Measurements from ENCODE around the gene PACSIN2. TPM values are rescaled to one million over a fixed set of nuclear protein-coding genes. Genes with fewer than 3 reads are reported as not detected.
"Not testable (repeated sequence)": the region's sequence is repeated elsewhere in the genome, so short reads cannot be mapped to it uniquely, and the experiment has no call there.

Gene PACSIN2
- total and polyA plus RNA-seq, 8 donors, result 63.4 to 149 (median 66.2) TPM

DNA sequence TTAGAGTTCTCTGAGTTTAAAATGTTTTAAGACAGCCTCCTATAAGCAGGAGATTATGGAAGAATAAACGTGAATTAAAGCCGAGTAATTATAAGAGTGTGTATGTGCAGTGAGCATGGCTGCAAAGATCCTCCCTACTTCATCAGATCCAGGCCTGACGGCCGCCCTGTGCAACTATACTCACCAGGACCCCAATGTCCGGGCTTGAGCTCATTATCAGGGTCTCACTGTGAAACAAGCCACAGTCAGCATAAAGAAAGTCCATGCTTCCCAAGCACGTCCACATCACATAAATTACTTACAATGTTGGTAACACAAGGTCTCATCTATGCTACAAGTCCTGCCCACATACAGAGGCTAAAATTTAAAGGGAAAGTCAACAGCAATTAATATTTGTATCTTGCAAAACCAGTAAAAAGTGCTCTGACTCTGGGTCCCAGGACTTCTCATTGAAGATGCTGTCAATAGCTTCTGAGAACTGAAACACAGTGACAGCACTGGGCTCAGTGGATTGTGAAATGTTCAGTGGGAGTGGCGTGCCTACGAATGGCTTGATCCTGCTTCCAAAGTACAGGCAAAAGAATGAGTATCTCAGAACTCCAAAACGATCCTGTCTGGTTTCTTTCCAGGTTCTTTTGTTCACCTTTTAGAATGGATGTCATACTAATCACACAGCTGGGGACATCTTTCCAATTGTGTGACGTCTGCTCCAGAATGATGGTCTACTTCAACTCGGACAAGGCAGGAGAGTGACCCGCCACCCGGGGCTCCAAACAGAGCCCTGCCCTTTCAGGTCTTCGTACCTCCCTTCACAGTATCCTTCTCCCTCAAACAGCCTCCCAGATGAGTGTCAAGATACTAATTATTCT lies 85.7 kb downstream of the PACSIN2 start:
- intact Hi-C loops (cut with DNase I), result no loop called here
- no peak for DNase-seq
- H3K4me1 ChIP-seq, result peaks cover 59 to 85% of the 10 kb centered on the region in 2 donors
- H3K9me3 ChIP-seq, result no peaks in the 10 kb centered on the region
- peak; percentile 45 for ATAC-seq
- H3K27me3 ChIP-seq, result no peaks in the 10 kb centered on the region
- no peaks in the 10 kb centered on the region for H3K36me3 ChIP-seq
- TF ChIP-seq, protein P1, sequence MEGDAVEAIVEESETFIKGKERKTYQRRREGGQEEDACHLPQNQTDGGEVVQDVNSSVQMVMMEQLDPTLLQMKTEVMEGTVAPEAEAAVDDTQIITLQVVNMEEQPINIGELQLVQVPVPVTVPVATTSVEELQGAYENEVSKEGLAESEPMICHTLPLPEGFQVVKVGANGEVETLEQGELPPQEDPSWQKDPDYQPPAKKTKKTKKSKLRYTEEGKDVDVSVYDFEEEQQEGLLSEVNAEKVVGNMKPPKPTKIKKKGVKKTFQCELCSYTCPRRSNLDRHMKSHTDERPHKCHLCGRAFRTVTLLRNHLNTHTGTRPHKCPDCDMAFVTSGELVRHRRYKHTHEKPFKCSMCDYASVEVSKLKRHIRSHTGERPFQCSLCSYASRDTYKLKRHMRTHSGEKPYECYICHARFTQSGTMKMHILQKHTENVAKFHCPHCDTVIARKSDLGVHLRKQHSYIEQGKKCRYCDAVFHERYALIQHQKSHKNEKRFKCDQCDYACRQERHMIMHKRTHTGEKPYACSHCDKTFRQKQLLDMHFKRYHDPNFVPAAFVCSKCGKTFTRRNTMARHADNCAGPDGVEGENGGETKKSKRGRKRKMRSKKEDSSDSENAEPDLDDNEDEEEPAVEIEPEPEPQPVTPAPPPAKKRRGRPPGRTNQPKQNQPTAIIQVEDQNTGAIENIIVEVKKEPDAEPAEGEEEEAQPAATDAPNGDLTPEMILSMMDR (IDR thresholded peaks at IDR 0.05), result no peak
- peak overlapping the region; percentile 21 to 91 for H3K27ac ChIP-seq
- no peak overlapping the region for H3K4me3 ChIP-seq

DNA sequence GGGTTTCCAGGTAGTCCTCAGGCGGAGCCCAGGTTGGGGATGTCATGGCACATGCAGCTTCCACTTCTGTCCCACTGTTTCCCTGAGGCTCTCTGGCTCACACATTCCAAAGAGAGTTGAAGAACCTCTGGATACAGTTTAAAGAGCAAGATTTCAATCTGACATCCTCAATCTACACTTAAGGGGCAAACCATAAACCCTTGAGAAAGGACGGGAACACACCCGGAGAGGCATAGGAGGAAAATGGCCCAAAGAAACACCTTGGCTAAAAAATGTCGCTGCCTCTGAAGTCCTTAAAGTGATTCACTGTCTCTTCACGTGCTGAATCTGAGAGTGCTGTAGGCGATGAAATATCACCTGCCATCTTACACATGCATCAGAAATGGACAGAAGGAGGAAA lies 87.0 kb downstream of the PACSIN2 start:
- Histone ChIP-seq H3K4me3 (no peak overlapping the region), H3K36me3 (no peaks in the 10 kb centered on the region), H3K4me1 (peaks cover 50 to 85% of the 10 kb centered on the region in 2 donors), H3K9me3 (no peaks in the 10 kb centered on the region), H3K27ac (peak overlapping the region in 1 of 2 donors; percentile 14), H3K27me3 (no peaks in the 10 kb centered on the region)
- TF ChIP-seq, protein P1 (IDR thresholded peaks at IDR 0.05), result no peak
- no peak for DNase-seq
- intact Hi-C loops (cut with DNase I), result no loop called here
- ATAC-seq, result no peak

DNA sequence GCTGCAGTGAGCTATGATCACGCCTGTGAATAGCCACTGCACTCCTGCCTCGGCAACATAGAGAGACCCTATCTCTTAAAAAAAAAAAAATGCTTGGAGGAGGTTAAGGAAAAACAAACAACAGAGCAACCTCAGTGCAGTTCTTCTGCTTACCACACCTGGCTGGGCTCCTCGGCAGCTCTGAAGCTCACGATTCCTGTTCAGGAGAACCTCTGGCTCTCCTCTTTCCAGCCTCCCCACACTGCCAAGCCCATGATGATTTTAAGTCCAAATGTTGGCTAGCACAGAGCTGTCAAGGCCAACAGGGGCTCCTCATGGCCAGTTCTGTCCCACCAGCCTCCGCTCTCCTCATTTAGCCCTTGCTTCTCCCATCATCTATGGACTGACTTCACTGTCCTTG lies 88.2 kb downstream of the PACSIN2 start:
- intact Hi-C loops (cut with DNase I), result no loop called here
- Histone ChIP-seq H3K4me1 (peaks cover 42 to 85% of the 10 kb centered on the region in 2 donors), H3K36me3 (no peaks in the 10 kb centered on the region), H3K27me3 (no peaks in the 10 kb centered on the region), H3K4me3 (no peak overlapping the region), H3K27ac (peak overlapping the region; percentile 13 to 33), H3K9me3 (no peaks in the 10 kb centered on the region)
- no peak for DNase-seq
- TF ChIP-seq, protein P1 (IDR thresholded peaks at IDR 0.05), result no peak
- ATAC-seq, result no peak

DNA sequence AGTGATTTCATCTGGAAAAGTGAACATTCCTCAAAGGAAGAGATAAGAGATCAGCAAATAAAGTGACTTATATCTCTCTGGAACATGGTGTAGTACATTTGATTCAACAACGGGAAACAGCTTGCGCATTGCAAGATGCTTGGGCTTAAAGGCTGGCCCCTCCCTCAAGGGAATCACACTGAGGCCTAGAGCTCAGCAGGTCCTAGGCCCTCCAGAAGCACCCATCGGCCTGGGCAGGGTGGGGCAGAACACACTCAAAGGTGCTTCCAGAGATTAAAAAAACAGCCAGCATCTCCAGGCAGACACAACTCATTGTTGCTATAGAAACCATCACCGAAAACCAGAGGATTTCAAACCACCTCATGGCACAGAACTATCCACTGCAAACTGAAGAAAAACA lies 88.8 kb downstream of the PACSIN2 start:
- ATAC-seq (peak; percentile 53), DNase-seq (no peak)
- TF ChIP-seq, protein P1 (IDR thresholded peaks at IDR 0.05), result no peak
- H3K4me1 ChIP-seq, result peaks cover 36 to 85% of the 10 kb centered on the region in 2 donors
- H3K4me3 ChIP-seq, result no peak overlapping the region
- intact Hi-C loops (cut with DNase I), result no loop called here
- no peaks in the 10 kb centered on the region for H3K27me3 ChIP-seq
- H3K9me3 ChIP-seq, result no peaks in the 10 kb centered on the region
- H3K27ac ChIP-seq, result peak overlapping the region in 1 of 2 donors; percentile 13
- no peaks in the 10 kb centered on the region for H3K36me3 ChIP-seq

DNA sequence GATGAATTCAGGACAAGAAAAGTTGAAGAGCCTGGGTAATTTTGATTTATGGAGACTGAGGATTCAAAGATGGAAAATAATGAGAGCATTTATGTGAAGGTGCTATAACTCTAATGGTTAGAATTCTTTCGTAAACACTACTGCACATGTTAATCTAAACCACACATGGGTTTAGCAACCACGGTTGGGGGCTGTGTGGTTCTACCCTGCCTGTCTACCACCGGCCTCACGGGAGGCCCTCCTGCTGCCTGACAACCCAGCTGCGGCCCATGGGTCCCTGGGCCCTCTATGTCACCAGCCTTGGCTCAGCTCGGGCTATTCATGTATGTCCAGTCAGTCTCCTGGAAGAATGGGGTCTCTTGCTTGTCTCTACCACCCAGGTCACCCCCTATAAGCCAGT lies 89.4 kb downstream of the PACSIN2 start:
- H3K4me1 ChIP-seq, result peaks cover 31 to 85% of the 10 kb centered on the region in 2 donors
- DNase-seq (no peak), ATAC-seq (no peak)
- no peak overlapping the region for H3K4me3 ChIP-seq
- intact Hi-C loops (cut with DNase I), result no loop called here
- TF ChIP-seq, protein P1 (IDR thresholded peaks at IDR 0.05), result no peak
- no peaks in the 10 kb centered on the region for H3K9me3 ChIP-seq
- no peaks in the 10 kb centered on the region for H3K27me3 ChIP-seq
- no peaks in the 10 kb centered on the region for H3K36me3 ChIP-seq
- no peak overlapping the region for H3K27ac ChIP-seq

DNA sequence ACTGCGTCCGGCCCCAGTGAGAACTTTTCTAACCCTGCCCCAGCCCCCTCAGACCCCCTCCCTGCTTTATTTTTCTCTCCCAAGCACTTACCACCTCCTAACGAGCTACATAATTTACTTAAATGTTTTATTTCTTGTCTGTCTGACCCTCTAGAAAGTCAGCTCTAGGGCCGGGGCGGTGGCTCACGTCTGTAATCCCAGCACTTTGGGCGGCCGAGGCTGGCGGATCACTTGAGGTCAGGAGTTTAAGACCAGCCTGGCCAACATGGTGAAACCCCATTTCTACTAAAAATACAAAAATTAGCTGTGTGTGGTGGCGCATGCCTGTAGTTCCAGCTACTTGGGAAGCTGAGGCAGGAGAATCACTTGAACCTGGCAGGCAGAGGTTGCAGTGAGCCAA lies 89.9 kb downstream of the PACSIN2 start:
- H3K36me3 ChIP-seq; H3K27me3 ChIP-seq; ATAC-seq; H3K4me3 ChIP-seq; H3K27ac ChIP-seq; DNase-seq; H3K9me3 ChIP-seq; intact Hi-C loops (cut with DNase I): not testable (repeated sequence)
- H3K4me1 ChIP-seq, result peaks cover 30 to 84% of the 10 kb centered on the region in 2 donors

Data from left lung (tissue), 10 donors.